Measurements from ENCODE around the gene MCRIP2. TPM values are rescaled to one million over a fixed set of nuclear protein-coding genes. Genes with fewer than 3 reads are reported as not detected.
A peak's percentile ranks its signal among the peaks of the same experiment; 100 is the strongest.

MCRIP2 gene
- total RNA-seq, 1 experiment from 2014 or later: 44.6 TPM

GRCh38 chr16:668519-669171 lies 27.0 kb downstream of the MCRIP2 start:
- Mint-ChIP-seq H3K27ac (ENCODE audit: low read depth, unreplicated experiment) (peak overlapping the region; percentile 85), H3K4me1 (ENCODE audit: insufficient read depth, unreplicated experiment) (no peaks in the 10 kb centered on the region), H3K27me3 (ENCODE audit: insufficient read depth, unreplicated experiment) (no peaks in the 10 kb centered on the region), H3K9me3 (ENCODE audit: unreplicated experiment) (no peaks in the 10 kb centered on the region), H3K36me3 (ENCODE audit: insufficient read depth, unreplicated experiment) (peaks cover 29% of the 10 kb centered on the region), H3K4me3 (ENCODE audit: unreplicated experiment) (peak overlapping the region; percentile 75)
- POLR2A ChIA-PET: interaction anchor here (0.9 to 3.2 kb wide), 15 partner anchors 8 to 244 kb away, joined by 3 to 17 read pairs (median 5); partner anchors contain the start of genes CAPN15, METTL26, STUB1 and WDR24
- no peak for DNase-seq (ENCODE audit: unreplicated experiment)
- no peak for TF ChIP-seq CTCF (IDR thresholded peaks at IDR 0.05; ENCODE audit: unreplicated experiment)
- no TSS peak for BruUV-seq (replicated peaks)
- CTCF ChIA-PET: interaction anchor here (1.0 to 2.3 kb wide), 8 partner anchors 8 to 92 kb away, joined by 3 to 9 read pairs (median 6); partner anchors contain the start of gene WDR90
- intact Hi-C loops (cut with micrococcal nuclease): no loop called here

- no peak for DNase-seq (ENCODE audit: unreplicated experiment)
- H3K9me3 Mint-ChIP-seq (ENCODE audit: unreplicated experiment): no peaks in the 10 kb centered on the region
- CTCF ChIA-PET: interaction anchor here (1.0 kb wide), 1 partner anchor 9 kb away, joined by 6 read pairs; no protein-coding TSS in a partner anchor
- peaks cover 37% of the 10 kb centered on the region for H3K36me3 Mint-ChIP-seq (ENCODE audit: insufficient read depth, unreplicated experiment)
- no peaks in the 10 kb centered on the region for H3K27me3 Mint-ChIP-seq (ENCODE audit: insufficient read depth, unreplicated experiment)
- H3K4me3 Mint-ChIP-seq (ENCODE audit: unreplicated experiment): peak overlapping the region; percentile 75
- no peak overlapping the region for H3K27ac Mint-ChIP-seq (ENCODE audit: low read depth, unreplicated experiment)
- POLR2A ChIA-PET: interaction anchor here (0.7 to 3.2 kb wide), 5 partner anchors 11 to 46 kb away, joined by 3 to 17 read pairs (median 6); partner anchors contain the start of genes STUB1 and WDR90
- intact Hi-C loops (cut with micrococcal nuclease): no loop called here
- H3K4me1 Mint-ChIP-seq (ENCODE audit: insufficient read depth, unreplicated experiment): no peaks in the 10 kb centered on the region
- no TSS peak for BruUV-seq (replicated peaks)
- TF ChIP-seq CTCF (IDR thresholded peaks at IDR 0.05; ENCODE audit: unreplicated experiment): no peak
Measured at GRCh38 chr16:669666-670065, 28.0 kb downstream of the MCRIP2 start.

- H3K27me3 Mint-ChIP-seq (ENCODE audit: insufficient read depth, unreplicated experiment): no peaks in the 10 kb centered on the region
- ChIA-PET POLR2A (interaction anchor here (0.5 kb wide), 1 partner anchor 473 kb away, joined by 3 read pairs; no protein-coding TSS in a partner anchor), CTCF (interaction anchor here (0.6 to 1.7 kb wide), 3 partner anchors 8 to 1484 kb away, joined by 3 to 4 read pairs (median 3); no protein-coding TSS in a partner anchor)
- H3K4me3 Mint-ChIP-seq (ENCODE audit: unreplicated experiment): no peak overlapping the region
- no peak for DNase-seq (ENCODE audit: unreplicated experiment)
- H3K9me3 Mint-ChIP-seq (ENCODE audit: unreplicated experiment): no peaks in the 10 kb centered on the region
- intact Hi-C loops (cut with micrococcal nuclease): no loop called here
- no peaks in the 10 kb centered on the region for H3K4me1 Mint-ChIP-seq (ENCODE audit: insufficient read depth, unreplicated experiment)
- no peak for TF ChIP-seq CTCF (IDR thresholded peaks at IDR 0.05; ENCODE audit: unreplicated experiment)
- TSS peak; percentile 11 for BruUV-seq (replicated peaks)
- peaks cover 48% of the 10 kb centered on the region for H3K36me3 Mint-ChIP-seq (ENCODE audit: insufficient read depth, unreplicated experiment)
- H3K27ac Mint-ChIP-seq (ENCODE audit: low read depth, unreplicated experiment): no peak overlapping the region
Measured at GRCh38 chr16:670485-671352, 29.1 kb downstream of the MCRIP2 start.
